Measurements from ENCODE around the gene ZNF182. TPM values are rescaled to one million over a fixed set of nuclear protein-coding genes. Genes with fewer than 3 reads are reported as not detected.

Gene ZNF182
- total and polyA plus RNA-seq, 2 of the 13 experiments (the other 11 are each of a cell fraction or from before 2014, with no cell fraction given): 2.1 to 4.5 TPM

DNA sequence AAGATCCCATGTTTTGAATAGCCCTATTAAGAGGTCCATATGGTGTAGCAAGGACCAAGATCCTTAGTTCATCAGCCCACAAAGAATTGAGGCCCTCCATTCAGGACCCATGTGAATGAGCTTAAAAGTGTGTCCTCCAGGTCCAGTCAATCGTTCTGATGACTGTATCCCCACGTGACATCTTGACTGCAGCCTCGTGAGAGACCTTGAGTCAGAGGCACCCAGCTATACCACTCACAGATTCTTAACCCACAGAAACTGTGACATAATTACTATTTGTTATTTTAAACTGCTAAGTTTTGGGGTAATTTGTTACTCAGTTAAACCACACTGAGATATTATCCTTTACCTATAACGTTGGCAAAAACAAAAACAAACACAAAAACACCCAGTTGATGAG is 62.4 kb downstream of the ZNF182 start (continued):
- TF ChIP-seq CERS6 (CRISPR knock-in tag; IDR thresholded peaks at IDR 0.05): no peak
- TF ChIP-seq CREM (IDR thresholded peaks at IDR 0.05): no peak
- no peak for TF ChIP-seq CREM (CRISPR knock-in tag; IDR thresholded peaks at IDR 0.05)
- no peak for TF ChIP-seq HES4 (CRISPR knock-in tag; IDR thresholded peaks at IDR 0.05; ENCODE audit: borderline replicate concordance)
- no peak for TF ChIP-seq MATR3 (CRISPR knock-in tag; IDR thresholded peaks at IDR 0.05)
- TF ChIP-seq AHR (CRISPR knock-in tag; IDR thresholded peaks at IDR 0.05): no peak
- TF ChIP-seq NCOR1 (IDR thresholded peaks at IDR 0.05; ENCODE audit: borderline replicate concordance, low read length): no peak
- no peak for TF ChIP-seq ZNF552 (CRISPR knock-in tag; IDR thresholded peaks at IDR 0.05; ENCODE audit: borderline replicate concordance)

DNA sequence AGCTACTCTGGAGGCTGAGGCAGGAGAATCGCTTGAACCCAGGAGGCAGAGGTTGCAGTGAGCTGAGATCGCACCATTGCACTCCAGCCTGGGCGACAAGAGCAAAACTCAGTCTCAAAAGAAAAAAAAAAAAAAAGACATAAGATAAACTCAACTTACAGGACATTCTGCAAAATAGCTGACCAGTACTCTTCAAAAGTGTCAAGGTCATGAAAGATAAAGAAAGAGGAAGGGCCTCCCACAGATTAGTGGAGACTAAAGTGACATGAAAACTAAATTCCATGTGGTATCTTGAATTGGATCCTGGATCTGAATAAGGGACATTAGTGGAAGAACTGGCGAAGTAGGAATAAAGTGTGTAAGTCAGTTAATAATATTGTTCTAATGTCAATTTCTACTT is 63.3 kb downstream of the ZNF182 start:
- DNase-seq (ENCODE audit: low spot score) (no peak), ATAC-seq (no peak), FAIRE-seq (no peak)
- H3K4me1 ChIP-seq (ENCODE audit: insufficient read depth, low read length): no peaks in the 10 kb centered on the region
- POLR2A ChIA-PET: no interaction called here
- no peak overlapping the region for H3K4me2 ChIP-seq (ENCODE audit: low read depth, low read length)
- intact Hi-C loops (cut with micrococcal nuclease; ENCODE audit: unreplicated experiment): no loop called here
- H3K79me2 ChIP-seq (ENCODE audit: insufficient read depth, low read length): no peaks in the 10 kb centered on the region
- no peak overlapping the region for H3K9ac ChIP-seq (ENCODE audit: insufficient read depth, low read depth, low read length)
- BruUV-seq (replicated peaks): no TSS peak
- H3K9me3 ChIP-seq (ENCODE audit: low read length): no peaks in the 10 kb centered on the region
- H3K4me3 ChIP-seq (replicated peaks in 1 of 3; ENCODE audit: insufficient read depth in 1 of 3, low read depth in 2 of 3, low read length in 3 of 3): no peak overlapping the region
- no peaks in the 10 kb centered on the region for H4K20me1 ChIP-seq (ENCODE audit: insufficient read depth, low read length)
- no peak overlapping the region for H2AFZ ChIP-seq (ENCODE audit: low read length)
- TF ChIP-seq NPAS2 (CRISPR knock-in tag; IDR thresholded peaks at IDR 0.05; ENCODE audit: borderline replicate concordance): no peak
- TF ChIP-seq ZNF552 (CRISPR knock-in tag; IDR thresholded peaks at IDR 0.05; ENCODE audit: borderline replicate concordance): no peak
- no peak for TF ChIP-seq RFXAP (CRISPR knock-in tag; IDR thresholded peaks at IDR 0.05; ENCODE audit: borderline replicate concordance)
- in situ Hi-C loops (cut with HindIII; ENCODE audit: extremely low pct_ligation_motif_present, low pct_unique_long_range_greater_than_20kb): no loop called here
- CTCF ChIA-PET (ENCODE audit: low intra/inter-chr PET ratio, low total read pairs): no interaction called here
- no peaks in the 10 kb centered on the region for H3K36me3 ChIP-seq (replicated peaks in 1 of 2; ENCODE audit: control insufficient read depth in 1 of 2, insufficient read depth in 2 of 2, low read length in 2 of 2)
- 68% methylated on average over 4 of the region's 4 CpGs for WGBS (ENCODE audit: low lambda C conversion rate)
- H3K27ac ChIP-seq (ENCODE audit: extremely low read length, insufficient read depth, low read length): no peak overlapping the region
- no peaks in the 10 kb centered on the region for H3K27me3 ChIP-seq (ENCODE audit: control insufficient read depth in 1 of 2, insufficient read depth in 2 of 2, low read length in 2 of 2)
